B cell (primary cell): ENCODE data around the gene CCIN.

Source experiments
- CTCF ChIP-seq: fragments of 200-600 bp; IDR thresholded peaks from one replicate; pipeline ENCODE4 v1.8.0; 2022; ENCODE audit warnings: antibody characterized with exemption, mild to moderate bottlenecking
- EZH2 ChIP-seq: IDR thresholded peaks from 2 replicates; pipeline ENCODE4 v1.6.1; 2012; ENCODE audit warnings: borderline replicate concordance, low read depth, mild to moderate bottlenecking, moderate library complexity, low read length; ENCODE audit not compliant: insufficient read depth, poor library complexity, severe bottlenecking

DNA sequence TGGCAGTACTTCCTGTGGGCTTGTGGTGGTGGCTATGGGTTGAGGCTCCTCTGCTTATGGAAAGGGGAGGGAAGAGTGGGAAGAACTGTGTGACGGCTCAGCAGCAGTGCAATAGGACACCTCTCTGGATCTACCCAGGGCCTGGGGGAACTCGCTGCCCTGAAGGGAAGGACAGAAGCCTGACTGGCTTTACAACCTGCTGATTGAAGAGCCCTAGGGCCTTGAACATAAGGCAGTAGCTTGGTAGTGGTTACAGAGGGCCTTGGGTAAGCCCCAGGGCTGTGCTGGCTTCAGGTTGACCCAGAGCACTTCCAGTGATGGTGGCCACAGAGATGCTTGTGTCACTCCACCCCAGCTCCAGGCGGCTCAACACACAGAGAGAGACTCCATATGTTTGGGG lies 5.5 kb downstream of the CCIN start:
- TF ChIP-seq CTCF (no peak), EZH2 (no peak)
